A673 (cell line): ENCODE measurements around the gene CD226. TPM values are rescaled to one million over a fixed set of nuclear protein-coding genes. Genes with fewer than 3 reads are reported as not detected.

ENCODE experiments used
- Bru-seq: library from RNA; stranded (reverse); fragments of 400-500 nt; gene quantifications from one replicate; lab custom pipeline; 2021; lab: Mats Ljungman, UMichigan
- BruChase-seq, 2 experiments: library from RNA; stranded (reverse); fragments of 400-500 nt; gene quantifications; one replicate each; lab custom pipeline; 2021; lab: Mats Ljungman, UMichigan
- BruUV-seq: library from RNA; stranded (reverse); fragments of 400-500 nt; replicated peaks from 2 replicates; lab custom pipeline; 2021; lab: Mats Ljungman, UMichigan
- CTCF ChIA-PET: fragments of 300-600 bp; sonication (Branson Sonifier 250); formaldehyde crosslinking; loops from one replicate; lab custom pipeline; 2022; ENCODE audit warnings: antibody characterized with exemption; lab: Charles Lee
- POLR2A ChIA-PET: fragments of 300-600 bp; sonication (Branson Sonifier 250); formaldehyde crosslinking; loops from one replicate; lab custom pipeline; 2022; ENCODE audit warnings: antibody characterized with exemption; ENCODE audit not compliant: low non-redundant PET; lab: Charles Lee
- DNase-seq: peaks from one replicate; pipeline ENCODE4 v3.0.0-alpha.2; 2015; ENCODE audit warnings: low spot score
- H3K27ac ChIP-seq: fragments of 200-600 bp; sonication (generic); 2 replicates; pipeline ENCODE4 v1.5.1; 2016; ENCODE audit warnings: mixed run types, low read depth, mild to moderate bottlenecking, mixed read lengths, antibody characterized with exemption, low read length; ENCODE audit not compliant: poor library complexity, severe bottlenecking
- H3K27me3 ChIP-seq: fragments of 200-600 bp; sonication (generic); replicated peaks from 2 replicates; pipeline ENCODE4 v1.6.1; 2017; ENCODE audit warnings: mixed run types, low read depth, mild to moderate bottlenecking, mixed read lengths, antibody characterized with exemption, low read length; ENCODE audit not compliant: insufficient read depth, poor library complexity
- H3K36me3 ChIP-seq: fragments of 200-600 bp; sonication (generic); 2 replicates; pipeline ENCODE4 v1.6.1; 2016; ENCODE audit warnings: mixed run types, mild to moderate bottlenecking, mixed read lengths, antibody characterized with exemption, low read length; ENCODE audit not compliant: insufficient read depth, poor library complexity, severe bottlenecking
- H3K4me1 ChIP-seq: fragments of 200-600 bp; sonication (generic); 2 replicates; pipeline ENCODE4 v1.6.1; 2017; ENCODE audit warnings: mixed run types, mild to moderate bottlenecking, mixed read lengths, antibody characterized with exemption, low read length; ENCODE audit not compliant: insufficient read depth, poor library complexity, severe bottlenecking
- H3K4me3 ChIP-seq: fragments of 200-600 bp; sonication (generic); 2 replicates; pipeline ENCODE4 v1.5.1; 2016; ENCODE audit warnings: low read depth, mixed run types, mild to moderate bottlenecking, mixed read lengths, low read length; ENCODE audit not compliant: poor library complexity, severe bottlenecking
- H3K9me3 ChIP-seq: fragments of 200-600 bp; sonication (generic); 2 replicates; pipeline ENCODE4 v1.6.1; 2016; ENCODE audit warnings: mixed run types, low read depth, mild to moderate bottlenecking, mixed read lengths, antibody characterized with exemption, low read length; ENCODE audit not compliant: poor library complexity, severe bottlenecking
- EZH2 ChIP-seq: fragments of 200-600 bp; sonication (generic); IDR thresholded peaks from 2 replicates; pipeline ENCODE4 v1.6.1; 2017; ENCODE audit warnings: borderline replicate concordance, low read depth, mild to moderate bottlenecking, mixed read lengths, antibody characterized with exemption, low read length; ENCODE audit not compliant: poor library complexity, severe bottlenecking
- intact Hi-C: fragments of 100-400 bp; cut with micrococcal nuclease; formaldehyde crosslinking; loops from one replicate; pipeline ENCODE4 v1.10.0; 2022; ENCODE audit not compliant: unreplicated experiment
- long read RNA-seq: library from polyadenylated mRNA; stranded (forward); transcript quantifications from one replicate; pipeline ENCODE4 v2.0.0, GENCODE V29; 2022
- total RNA-seq: library from RNA; stranded (reverse); gene quantifications from 2 replicates; pipeline ENCODE4 v1.2.3, GENCODE V29; 2021
- TF ChIP-seq, protein P1 (sequence below): fragments of 300-800, 200-600 bp; sonication (generic); conservative IDR thresholded peaks from 2 replicates; pipeline ENCODE4 v1.5.1; 2017; ENCODE audit warnings: low read depth, mild to moderate bottlenecking, antibody characterized with exemption, low read length, moderate library complexity, mixed read lengths

CD226 gene
- total RNA-seq (0.71 and 1.1 TPM in 2 replicates), Bru-seq, nascent RNA (percentile 44 among the genes with signal in this experiment), BruChase-seq, experiment 1, labeled RNA remaining after a 2-hour chase (percentile 34 among the genes with signal in this experiment), BruChase-seq, experiment 2, labeled RNA remaining after a 6-hour chase (percentile 41 among the genes with signal in this experiment)
- long read RNA-seq, partial matches to known transcripts, result 0 of 1 reads
- long read RNA-seq, other reads (novel, unspliced or antisense), result 1 of 1 reads

DNA sequence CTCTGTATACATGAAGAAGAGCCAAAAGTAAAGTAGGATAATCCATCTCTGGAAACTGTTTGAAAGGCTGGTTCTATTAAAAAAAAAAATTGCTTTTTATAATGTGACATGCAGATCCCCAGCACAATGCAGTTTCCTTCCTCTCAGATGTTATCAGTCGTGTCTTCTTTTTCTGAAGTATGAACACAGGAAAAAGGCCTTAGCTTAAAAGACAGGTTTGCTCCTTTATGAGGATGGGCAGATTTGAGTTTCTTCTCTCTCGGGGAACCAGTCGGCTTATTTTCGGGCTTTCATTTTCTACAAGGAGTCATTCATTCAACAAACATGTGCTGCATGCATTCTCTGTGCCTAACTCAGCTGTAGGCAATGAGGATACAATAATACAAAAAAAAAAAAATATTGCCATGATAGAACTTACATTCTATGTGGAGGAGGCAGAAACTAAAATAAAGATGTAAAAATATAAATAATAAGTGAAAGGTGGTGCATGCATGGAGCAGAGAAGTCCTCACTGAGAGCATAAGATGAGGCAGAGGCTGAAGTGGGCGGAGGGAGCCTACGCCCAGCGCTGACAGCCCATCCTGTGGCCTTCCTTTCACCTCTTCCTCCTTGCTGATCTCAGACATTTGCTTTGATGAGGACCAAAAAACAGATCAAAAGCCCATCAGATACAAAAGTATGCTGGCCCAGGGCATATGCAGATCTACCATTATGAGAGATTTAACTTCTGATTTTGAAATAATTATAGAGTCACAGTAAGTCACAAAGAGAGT, at the start of gene CD226:
CD226 (minus strand) TSS at position 513 of the 773 bp plus-strand sequence; CDS start at position 46, 467 bp downstream.
- H3K4me3 ChIP-seq, result no peak within 1 kb of the TSS
- CTCF ChIA-PET, result no interaction called here
- no peak within 1 kb of the TSS for H3K27ac ChIP-seq
- H3K4me1 ChIP-seq, result no peaks in the 10 kb centered on the region
- no peaks in the 10 kb centered on the region for H3K36me3 ChIP-seq
- BruUV-seq, result no TSS peak
- H3K27me3 ChIP-seq, result no peaks in the 10 kb centered on the region
- intact Hi-C loops, result no loop called here
- no peaks in the 10 kb centered on the region for H3K9me3 ChIP-seq
- POLR2A ChIA-PET, result interaction anchor here (0.7 kb wide), 1 partner anchor 467 kb away, joined by 4 read pairs; no protein-coding TSS in a partner anchor
- TF ChIP-seq, protein P1, sequence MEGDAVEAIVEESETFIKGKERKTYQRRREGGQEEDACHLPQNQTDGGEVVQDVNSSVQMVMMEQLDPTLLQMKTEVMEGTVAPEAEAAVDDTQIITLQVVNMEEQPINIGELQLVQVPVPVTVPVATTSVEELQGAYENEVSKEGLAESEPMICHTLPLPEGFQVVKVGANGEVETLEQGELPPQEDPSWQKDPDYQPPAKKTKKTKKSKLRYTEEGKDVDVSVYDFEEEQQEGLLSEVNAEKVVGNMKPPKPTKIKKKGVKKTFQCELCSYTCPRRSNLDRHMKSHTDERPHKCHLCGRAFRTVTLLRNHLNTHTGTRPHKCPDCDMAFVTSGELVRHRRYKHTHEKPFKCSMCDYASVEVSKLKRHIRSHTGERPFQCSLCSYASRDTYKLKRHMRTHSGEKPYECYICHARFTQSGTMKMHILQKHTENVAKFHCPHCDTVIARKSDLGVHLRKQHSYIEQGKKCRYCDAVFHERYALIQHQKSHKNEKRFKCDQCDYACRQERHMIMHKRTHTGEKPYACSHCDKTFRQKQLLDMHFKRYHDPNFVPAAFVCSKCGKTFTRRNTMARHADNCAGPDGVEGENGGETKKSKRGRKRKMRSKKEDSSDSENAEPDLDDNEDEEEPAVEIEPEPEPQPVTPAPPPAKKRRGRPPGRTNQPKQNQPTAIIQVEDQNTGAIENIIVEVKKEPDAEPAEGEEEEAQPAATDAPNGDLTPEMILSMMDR, result no peak
- TF ChIP-seq EZH2, result no peak
- DNase-seq, result peak; percentile 55

DNA sequence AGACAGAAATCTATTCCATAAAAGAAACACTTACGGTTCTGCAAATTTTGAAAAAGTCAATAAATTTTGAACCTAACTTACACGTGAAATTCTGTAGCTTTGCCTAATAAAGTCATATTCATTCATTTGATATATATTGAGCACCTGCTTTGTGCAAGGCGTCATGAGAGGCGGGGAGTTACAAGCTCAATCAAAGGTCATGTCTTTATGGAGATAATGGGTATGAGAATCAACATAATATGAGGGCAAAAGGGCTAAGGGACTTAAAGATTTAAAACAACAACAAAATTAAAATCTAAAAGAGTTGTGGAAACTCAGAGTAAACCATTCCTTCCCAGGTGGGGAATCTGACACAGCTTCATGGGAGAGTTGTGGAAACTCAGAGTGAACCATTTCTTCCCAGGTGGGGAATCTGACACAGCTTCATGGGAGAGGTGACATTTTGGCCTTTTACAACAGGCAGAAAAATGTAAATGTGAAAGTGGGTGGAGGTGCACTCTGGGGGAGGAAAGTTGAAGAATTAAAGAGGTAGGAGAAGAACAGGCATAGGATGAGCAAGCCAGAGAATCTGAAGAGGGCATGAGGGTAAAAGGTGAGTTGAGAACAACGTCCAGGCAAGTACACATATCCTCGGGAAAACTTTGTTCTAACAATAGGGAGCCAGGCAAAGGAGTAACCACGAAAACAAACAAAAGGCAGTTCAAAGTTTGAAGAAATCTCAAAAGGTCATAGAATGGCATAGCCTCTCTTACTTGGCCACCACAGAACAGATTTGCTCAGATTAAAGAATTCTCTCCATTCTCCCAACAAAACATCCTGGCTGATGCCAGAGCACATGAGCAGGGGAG, 49.5 kb upstream of the CD226 start:
- no peak for DNase-seq
- Histone ChIP-seq H3K4me1 (peaks cover 8% of the 10 kb centered on the region), H3K4me3 (no peak overlapping the region), H3K27ac (no peak overlapping the region), H3K36me3 (no peaks in the 10 kb centered on the region), H3K27me3 (no peaks in the 10 kb centered on the region), H3K9me3 (no peaks in the 10 kb centered on the region)
- ChIA-PET CTCF (no interaction called here), POLR2A (no interaction called here)
- TF ChIP-seq, protein P1, result no peak
- no peak for TF ChIP-seq EZH2
- intact Hi-C loops, result no loop called here
- no TSS peak for BruUV-seq

DNA sequence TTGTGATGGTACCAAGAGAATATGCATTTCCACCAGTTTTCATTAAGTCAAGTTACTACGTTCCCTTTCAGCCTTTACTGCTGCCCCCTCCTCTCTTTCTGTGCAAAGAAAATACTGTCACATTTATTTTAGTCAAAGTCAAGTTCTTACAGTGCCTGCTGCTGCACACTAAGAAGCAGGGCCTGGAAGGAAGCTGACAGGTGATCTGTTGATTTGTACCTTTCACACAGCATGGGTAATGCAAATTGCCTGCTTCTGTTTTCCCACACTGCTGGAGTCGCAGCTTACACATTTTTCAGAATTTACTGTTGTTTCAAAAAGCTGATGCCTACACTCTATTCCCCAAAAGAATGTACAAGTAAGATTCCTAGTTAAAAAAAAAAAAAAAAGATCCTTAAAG, 48.7 kb upstream of the CD226 start:
- intact Hi-C loops, result no loop called here
- Histone ChIP-seq H3K36me3 (no peaks in the 10 kb centered on the region), H3K27me3 (no peaks in the 10 kb centered on the region), H3K4me3 (no peak overlapping the region), H3K9me3 (no peaks in the 10 kb centered on the region), H3K4me1 (peaks cover 8% of the 10 kb centered on the region), H3K27ac (no peak overlapping the region)
- POLR2A ChIA-PET, result no interaction called here
- CTCF ChIA-PET, result no interaction called here
- DNase-seq, result no peak
- BruUV-seq, result no TSS peak
- TF ChIP-seq, protein P1, result no peak
- no peak for TF ChIP-seq EZH2
